B cell (primary cell): ENCODE measurements around the gene EEF1A2. TPM values are rescaled to one million over a fixed set of nuclear protein-coding genes. Genes with fewer than 3 reads are reported as not detected.

Experiments used
- ATAC-seq: fragments of 200-7000 bp; cut with Tn5 transposase; one replicate; pipeline ENCODE4 v1.10.0; 2021; ENCODE audit warnings: low read depth, mild to moderate bottlenecking, moderate number of reproducible peaks, moderate library complexity
- CTCF ChIA-PET: fragments of 350-600 bp; sonication (Branson Sonifier 250); formaldehyde crosslinking; loops from one replicate; lab custom pipeline; 2021; ENCODE audit warnings: antibody characterized with exemption, inconsistent platforms; lab: Charles Lee
- POLR2A ChIA-PET: fragments of 350-600 bp; sonication (Branson Sonifier 250); formaldehyde crosslinking; loops from one replicate; lab custom pipeline; 2021; ENCODE audit warnings: antibody characterized with exemption; lab: Charles Lee
- DNase-seq: peaks from one replicate; pipeline ENCODE4 v3.0.0; 2013
- H2AFZ ChIP-seq: 2 replicates; pipeline ENCODE4 v1.6.1; 2012; ENCODE audit warnings: mild to moderate bottlenecking, low read depth, low read length; ENCODE audit not compliant: insufficient read depth, poor library complexity, severe bottlenecking
- H3K27ac ChIP-seq, 2 donors: 1 replicate in 1 of 2; 2 replicates in 1 of 2; pipeline ENCODE4 v1.5.1; 2012 to 2013; ENCODE audit warnings: low read length in 2 of 2, mild to moderate bottlenecking in 2 of 2, moderate library complexity in 1 of 2
- H3K27me3 ChIP-seq, 4 experiments: fragments of 200-600 bp in 1 of 4; sonication (generic) in 1 of 4; replicated peaks in 1 of 4; 1 replicate in 2 of 4; 2 replicates in 2 of 4; pipeline versions ENCODE4 v1.6.1 to v1.7.0; 2013 to 2016; ENCODE audit warnings: low read length in 3 of 4, mild to moderate bottlenecking in 2 of 4, mixed read lengths in 1 of 4, moderate library complexity in 1 of 4; ENCODE audit not compliant: insufficient read depth in 4 of 4, control insufficient read depth in 3 of 4; ENCODE audit errors: control extremely low read depth in 1 of 4
- H3K36me3 ChIP-seq, 2 experiments: replicated peaks in 1 of 2; 1 replicate in 1 of 2; 2 replicates in 1 of 2; pipeline versions ENCODE4 v1.6.1 to v1.7.1; 2013; ENCODE audit warnings: low read length in 1 of 2; ENCODE audit not compliant: insufficient read depth in 2 of 2, control insufficient read depth in 1 of 2; ENCODE audit errors: control extremely low read depth in 1 of 2, extremely low read depth in 1 of 2
- H3K4me1 ChIP-seq, 2 donors: fragments of 200-600 bp in 1 of 2; sonication (generic) in 1 of 2; 1 replicate in 1 of 2; 2 replicates in 1 of 2; pipeline versions ENCODE4 v1.5.1 to v1.6.1; 2013 to 2017; ENCODE audit warnings: low read length in 2 of 2; ENCODE audit not compliant: control insufficient read depth in 2 of 2, insufficient read depth in 2 of 2
- H3K4me2 ChIP-seq: replicated peaks from 2 replicates; pipeline ENCODE3; 2012; ENCODE audit warnings: mild to moderate bottlenecking, low read depth, low read length; ENCODE audit not compliant: poor library complexity, severe bottlenecking
- H3K4me3 ChIP-seq, 5 experiments: fragments of 200-600 bp in 1 of 5; sonication (generic) in 1 of 5; 1 replicate in 3 of 5; 2 replicates in 2 of 5; pipeline versions ENCODE4 v1.5.1 to v1.7.0; 2011 to 2016; ENCODE audit warnings: low read length in 4 of 5, mild to moderate bottlenecking in 4 of 5, low read depth in 2 of 5, control low read depth in 1 of 5, moderate library complexity in 1 of 5; ENCODE audit not compliant: insufficient read depth in 1 of 5; ENCODE audit errors: control extremely low read depth in 1 of 5, extremely low read depth in 1 of 5
- H3K79me2 ChIP-seq: fragments of 200-600 bp; sonication (generic); one replicate; pipeline ENCODE4 v1.6.0; 2016; ENCODE audit warnings: low read length; ENCODE audit not compliant: control insufficient read depth, insufficient read depth
- H3K9ac ChIP-seq: fragments of 200-600 bp; sonication (generic); 2 replicates; pipeline ENCODE4 v1.6.1; 2017; ENCODE audit warnings: mild to moderate bottlenecking, low read length, moderate library complexity
- H3K9me3 ChIP-seq, 3 donors: one replicate each; pipeline versions ENCODE4 v1.6.1 to v1.7.1; 2013; ENCODE audit warnings: low read length in 2 of 3; ENCODE audit not compliant: control insufficient read depth in 2 of 3, insufficient read depth in 1 of 3; ENCODE audit errors: control extremely low read depth in 1 of 3
- H4K20me1 ChIP-seq: 2 replicates; pipeline ENCODE4 v1.6.0; 2012; ENCODE audit warnings: mild to moderate bottlenecking, low read length; ENCODE audit not compliant: insufficient read depth, control insufficient read depth, poor library complexity, severe bottlenecking
- H3K27ac Mint-ChIP-seq: one replicate; pipeline ENCODE4 v1.8.0; 2021; ENCODE audit warnings: mixed read lengths
- H3K27me3 Mint-ChIP-seq: one replicate; pipeline ENCODE4 v1.8.0; 2021; ENCODE audit warnings: mixed read lengths
- H3K4me1 Mint-ChIP-seq: one replicate; pipeline ENCODE4 v1.8.0; 2021; ENCODE audit warnings: mixed read lengths
- H3K4me3 Mint-ChIP-seq: one replicate; pipeline ENCODE4 v1.8.0; 2021; ENCODE audit warnings: mixed read lengths
- H3K9me3 Mint-ChIP-seq: one replicate; pipeline ENCODE4 v1.8.0; 2022; ENCODE audit warnings: mixed read lengths; ENCODE audit not compliant: insufficient read depth
- EZH2 ChIP-seq: IDR thresholded peaks from 2 replicates; pipeline ENCODE4 v1.6.1; 2012; ENCODE audit warnings: borderline replicate concordance, low read depth, mild to moderate bottlenecking, moderate library complexity, low read length; ENCODE audit not compliant: insufficient read depth, poor library complexity, severe bottlenecking
- WGBS: methylation state at CpG from one replicate; pipeline ENCODE4 v1.1.5; 2013; ENCODE audit warnings: missing lambda C conversion rate; ENCODE audit not compliant: insufficient coverage; 5-methylcytosine and 5-hydroxymethylcytosine counted together
- intact Hi-C: fragments of 100-400 bp; cut with micrococcal nuclease; formaldehyde crosslinking; loops from one replicate; pipeline ENCODE4 v1.10.0; 2022
- polyA plus RNA-seq: library from polyadenylated mRNA; depleted of rRNA; stranded (reverse); fragments of >200 nt; gene quantifications from 2 replicates; pipeline ENCODE4 v1.2.3, GENCODE V29; 2012
- total RNA-seq, 2 donors: library from RNA; stranded (reverse); fragments of 120-200 nt in 1 of 2; gene quantifications; 1 replicate in 1 of 2; 2 replicates in 1 of 2; pipeline versions ENCODE4 v1.2.3 to v1.2.4, GENCODE V29; 2013 to 2022
- TF ChIP-seq, protein P1 (sequence below): fragments of 200-600 bp; IDR thresholded peaks from one replicate; pipeline ENCODE4 v1.8.0; 2022; ENCODE audit warnings: antibody characterized with exemption, mild to moderate bottlenecking

The EEF1A2 gene
- total and polyA plus RNA-seq, 2 donors (not counting 1 experiment from before 2014, with no cell fraction given), result 2.2 to 2.9 TPM

DNA sequence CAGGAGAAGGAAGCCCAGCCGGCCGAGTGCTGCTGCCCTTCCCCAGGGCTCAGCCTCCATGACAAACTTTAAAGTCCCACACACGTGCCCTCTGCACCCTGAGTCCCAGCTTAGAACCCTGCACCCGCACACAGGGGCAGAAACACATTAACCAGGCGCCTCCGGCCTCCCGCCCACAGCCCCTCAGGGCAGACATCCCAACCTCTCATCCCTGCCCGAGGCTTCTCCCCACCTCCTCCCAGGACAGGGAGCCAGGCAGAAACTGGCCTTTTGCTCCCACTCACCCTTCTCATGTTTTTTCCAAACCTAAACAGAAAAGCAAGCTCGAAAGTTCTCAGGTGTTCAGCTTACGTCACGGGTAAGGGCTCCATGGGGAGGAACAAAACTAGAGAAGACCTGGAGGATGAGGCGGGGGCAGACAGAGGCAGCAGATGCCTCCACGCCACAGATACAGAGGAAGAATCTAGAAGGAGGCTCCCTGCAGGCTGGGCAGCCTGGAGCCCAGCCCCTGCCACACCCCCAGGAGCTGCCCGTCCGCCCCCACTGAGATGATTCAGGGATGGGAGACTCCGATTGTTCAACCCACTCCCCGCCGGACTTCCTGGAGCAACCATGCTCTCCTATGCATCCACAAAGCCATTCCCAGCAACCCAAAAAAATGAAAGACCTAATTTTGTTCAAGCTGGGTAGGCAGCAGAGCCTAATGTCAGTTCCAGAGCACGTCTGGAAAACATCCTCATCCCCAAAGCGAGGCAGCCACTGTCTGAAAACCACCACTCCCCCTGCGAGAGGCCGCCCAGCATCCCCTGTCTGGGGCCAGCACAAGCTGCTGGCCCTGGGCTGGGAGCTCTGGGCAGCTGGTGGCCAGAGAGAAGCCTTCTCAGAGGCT is 35.2 kb downstream of the EEF1A2 start:
- Histone ChIP-seq H3K4me1 (no peaks in the 10 kb centered on the region), H4K20me1 (no peaks in the 10 kb centered on the region), H3K9ac (no peak overlapping the region), H3K27ac (no peak overlapping the region), H3K79me2 (no peaks in the 10 kb centered on the region), H3K9me3 (peaks cover 0 to 3% (median 0%) of the 10 kb centered on the region in 3 donors), H3K4me3 (no peak overlapping the region), H3K27me3 (peaks cover 0 to 5% (median 0%) of the 10 kb centered on the region in 4 experiments), H3K4me2 (no peak overlapping the region), H3K36me3 (no peaks in the 10 kb centered on the region), H2AFZ (no peak overlapping the region)
- DNase-seq, result no peak
- peaks cover 40% of the 10 kb centered on the region for H3K27me3 Mint-ChIP-seq
- intact Hi-C loops, result no loop called here
- no peaks in the 10 kb centered on the region for H3K9me3 Mint-ChIP-seq
- ATAC-seq, result no peak
- TF ChIP-seq, protein P1, sequence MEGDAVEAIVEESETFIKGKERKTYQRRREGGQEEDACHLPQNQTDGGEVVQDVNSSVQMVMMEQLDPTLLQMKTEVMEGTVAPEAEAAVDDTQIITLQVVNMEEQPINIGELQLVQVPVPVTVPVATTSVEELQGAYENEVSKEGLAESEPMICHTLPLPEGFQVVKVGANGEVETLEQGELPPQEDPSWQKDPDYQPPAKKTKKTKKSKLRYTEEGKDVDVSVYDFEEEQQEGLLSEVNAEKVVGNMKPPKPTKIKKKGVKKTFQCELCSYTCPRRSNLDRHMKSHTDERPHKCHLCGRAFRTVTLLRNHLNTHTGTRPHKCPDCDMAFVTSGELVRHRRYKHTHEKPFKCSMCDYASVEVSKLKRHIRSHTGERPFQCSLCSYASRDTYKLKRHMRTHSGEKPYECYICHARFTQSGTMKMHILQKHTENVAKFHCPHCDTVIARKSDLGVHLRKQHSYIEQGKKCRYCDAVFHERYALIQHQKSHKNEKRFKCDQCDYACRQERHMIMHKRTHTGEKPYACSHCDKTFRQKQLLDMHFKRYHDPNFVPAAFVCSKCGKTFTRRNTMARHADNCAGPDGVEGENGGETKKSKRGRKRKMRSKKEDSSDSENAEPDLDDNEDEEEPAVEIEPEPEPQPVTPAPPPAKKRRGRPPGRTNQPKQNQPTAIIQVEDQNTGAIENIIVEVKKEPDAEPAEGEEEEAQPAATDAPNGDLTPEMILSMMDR, result no peak
- no peak for TF ChIP-seq EZH2
- ChIA-PET POLR2A (no interaction called here), CTCF (no interaction called here)
- H3K4me3 Mint-ChIP-seq, result no peak overlapping the region
- 70% methylated on average over 22 of the region's 22 CpGs for WGBS
- no peak overlapping the region for H3K27ac Mint-ChIP-seq
- H3K4me1 Mint-ChIP-seq, result no peaks in the 10 kb centered on the region

DNA sequence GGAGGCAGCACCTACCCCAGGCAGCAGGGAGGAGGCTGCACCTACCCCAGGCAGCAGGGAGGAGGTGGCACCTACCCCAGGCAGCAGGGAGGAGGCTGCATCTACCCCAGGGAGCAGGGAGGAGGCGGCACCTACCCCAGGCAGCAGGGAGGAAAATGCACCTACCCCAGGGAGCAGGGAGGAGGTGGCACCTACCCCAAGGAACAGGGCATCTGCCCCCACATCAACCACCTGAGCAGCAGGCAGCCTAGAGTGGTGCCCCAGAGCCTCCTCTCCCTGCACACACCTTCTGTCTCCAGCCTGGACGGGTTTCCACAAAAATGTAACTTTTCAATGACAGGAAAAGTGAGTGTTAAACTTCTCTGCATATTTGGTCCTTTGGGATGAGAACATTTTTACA is 36.6 kb downstream of the EEF1A2 start:
- Histone ChIP-seq H3K4me2 (no peak overlapping the region), H3K36me3 (no peaks in the 10 kb centered on the region), H4K20me1 (no peaks in the 10 kb centered on the region), H3K9ac (no peak overlapping the region), H3K79me2 (no peaks in the 10 kb centered on the region), H3K4me3 (no peak overlapping the region), H3K27me3 (peaks cover 0 to 12% (median 0%) of the 10 kb centered on the region in 4 experiments), H3K9me3 (peaks cover 0 to 10% (median 0%) of the 10 kb centered on the region in 3 donors), H3K4me1 (peaks cover 7 to 10% of the 10 kb centered on the region in 2 donors), H2AFZ (no peak overlapping the region), H3K27ac (no peak overlapping the region)
- ATAC-seq (no peak), DNase-seq (no peak)
- H3K4me1 Mint-ChIP-seq, result peaks cover 6% of the 10 kb centered on the region
- intact Hi-C loops, result no loop called here
- H3K27ac Mint-ChIP-seq, result no peak overlapping the region
- CTCF ChIA-PET, result no interaction called here
- WGBS, result 56% methylated on average over 2 of the region's 2 CpGs
- H3K9me3 Mint-ChIP-seq, result no peaks in the 10 kb centered on the region
- POLR2A ChIA-PET, result no interaction called here
- no peak overlapping the region for H3K4me3 Mint-ChIP-seq
- H3K27me3 Mint-ChIP-seq, result peaks cover 34% of the 10 kb centered on the region
- TF ChIP-seq EZH2, result no peak
- TF ChIP-seq, protein P1, result no peak
